Aorta (tissue), 5 donors: Measurements from ENCODE around the gene RETREG3. TPM values are rescaled to one million over a fixed set of nuclear protein-coding genes. Genes with fewer than 3 reads are reported as not detected.

Experiments
- ATAC-seq: fragments of 200-7000 bp; cut with Tn5 transposase; one replicate; pipeline ENCODE4 v1.9.1; 2022; ENCODE audit warnings: moderate library complexity; ENCODE audit not compliant: low FRiP score
- DNase-seq, 2 donors: peaks; one replicate each; pipeline ENCODE4 v3.0.0-alpha.2; 2020
- H3K27ac ChIP-seq, 2 donors: one replicate each; pipeline ENCODE4 v1.5.1; 2013; ENCODE audit warnings: low read length in 2 of 2, mild to moderate bottlenecking in 2 of 2, moderate library complexity in 2 of 2, control low read depth in 1 of 2, inconsistent platforms in 1 of 2, low read depth in 1 of 2
- H3K27me3 ChIP-seq, 2 donors: one replicate each; pipeline ENCODE4 v1.6.1; 2013; ENCODE audit warnings: control low read depth in 1 of 2, low read length in 1 of 2, mild to moderate bottlenecking in 1 of 2, moderate library complexity in 1 of 2; ENCODE audit not compliant: insufficient read depth in 2 of 2, control insufficient read depth in 1 of 2
- H3K36me3 ChIP-seq, 2 donors: one replicate each; pipeline ENCODE4 v1.6.1; 2013; ENCODE audit warnings: control low read depth in 1 of 2, low read length in 1 of 2, mild to moderate bottlenecking in 1 of 2; ENCODE audit not compliant: insufficient read depth in 2 of 2, control insufficient read depth in 1 of 2
- H3K4me1 ChIP-seq, 2 donors: one replicate each; pipeline ENCODE4 v1.6.1; 2013; ENCODE audit warnings: low read length in 2 of 2, control low read depth in 1 of 2, mild to moderate bottlenecking in 1 of 2, moderate library complexity in 1 of 2; ENCODE audit not compliant: insufficient read depth in 2 of 2, control insufficient read depth in 1 of 2
- H3K4me3 ChIP-seq, 2 donors: one replicate each; pipeline ENCODE4 v1.5.1; 2013; ENCODE audit warnings: low read length in 2 of 2, control low read depth in 1 of 2, mild to moderate bottlenecking in 1 of 2
- H3K9me3 ChIP-seq: one replicate; pipeline ENCODE4 v1.6.1; 2013; ENCODE audit warnings: mild to moderate bottlenecking, low read length; ENCODE audit not compliant: control insufficient read depth
- WGBS, 2 donors: extraction: QIAGEN DNeasy Blood & Tissue Kit; methylation state at CpG; one replicate each; pipeline ENCODE4 v1.1.7; 2013; 5-methylcytosine and 5-hydroxymethylcytosine counted together
- intact Hi-C, 2 donors: fragments of 100-400 bp; cut with DNase I; formaldehyde crosslinking; loops; one replicate each; pipeline versions ENCODE4 v1.14.2 to v1.15.0; 2022
- polyA plus RNA-seq, 2 donors: library from polyadenylated mRNA; stranded (reverse); fragments of 200-250 nt; gene quantifications; one replicate each; pipeline ENCODE4 v1.2.3, GENCODE V29; 2013
- total RNA-seq, 2 donors: library from RNA; stranded (reverse); fragmentation: NEBNext Ultra II Directional; extraction: Animal tissue kit (Norgen Biotek cat#: 25700); gene quantifications; one replicate each; pipeline ENCODE4 v1.2.1, GENCODE V29; 2021
- donor health status: healthy with polysubstance abuse.
- donor health status: Bipolar disorder and iron deficiency.
- donor health status: DM: no; HTN: no; CAD: no.
- donor health status: DM: no; HTN: no; CAD: no.
- donor health status: DM: yes; HTN: yes; CAD: no.

RETREG3 gene
- total and polyA plus RNA-seq, 4 donors = 11.5 to 54.1 (median 35.3) TPM

- intact Hi-C loops = loop anchor here (2.0 to 10.0 kb wide), 4 partner anchors 102 to 255 kb away; partner anchors contain the start of genes CCR10 (in 1 of the 2), CNTNAP1 (in 1 of the 2), PSME3 (in 1 of the 2) and RAMP2 (in 1 of the 2)
- DNase-seq = peak in 1 of 2 donors; percentile 2
- H3K4me1 ChIP-seq = no peaks in the 10 kb centered on the region
- H3K4me3 ChIP-seq = no peak overlapping the region
- H3K36me3 ChIP-seq = peaks cover 6 to 23% of the 10 kb centered on the region in 2 donors
- H3K27ac ChIP-seq = no peak overlapping the region
- no peaks in the 10 kb centered on the region for H3K9me3 ChIP-seq
- no peak for ATAC-seq
- 47 to 48% methylated on average over 2 of the region's 2 CpGs for WGBS, 2 donors
- no peaks in the 10 kb centered on the region for H3K27me3 ChIP-seq
These were observed 29.2 kb downstream of the RETREG3 start for GRCh38 chr17:42579794-42580551.

GRCh38 chr17:42578282-42578869 is 30.8 kb downstream of the RETREG3 start:
- Histone ChIP-seq H3K27me3 (no peaks in the 10 kb centered on the region), H3K27ac (peak overlapping the region in 1 of 2 donors; percentile 91)
- intact Hi-C loops = loop anchor here in 1 of 2 donors (2.0 to 10.0 kb wide), 2 partner anchors 184 to 256 kb away; partner anchors contain the start of gene PSME3

GRCh38 chr17:42577532-42578281 is 31.5 kb downstream of the RETREG3 start, which contains the start of gene PSMC3IP:
Gene PSMC3IP (minus strand): TSS chr17:42577729. CDS start chr17:42577686, 43 bp downstream.
- WGBS, 2 donors = 0 to 1% methylated on average over 52 of the region's 52 CpGs
- H3K4me1 ChIP-seq = no peaks in the 10 kb centered on the region
- no peaks in the 10 kb centered on the region for H3K9me3 ChIP-seq
- H3K36me3 ChIP-seq = peaks cover 0 to 23% of the 10 kb centered on the region in 2 donors
- peak; percentile 96 for ATAC-seq
- DNase-seq = peak; percentile 97 to 99
- intact Hi-C loops = loop anchor here in 1 of 2 donors (2.0 to 10.0 kb wide), 3 partner anchors 101 to 257 kb away; partner anchors contain the start of gene PSME3
- peak within 1 kb of the TSS in 1 of 2 donors; percentile 91 for H3K27ac ChIP-seq
- H3K27me3 ChIP-seq = no peaks in the 10 kb centered on the region
- peak within 1 kb of the TSS; percentile 39 to 93 for H3K4me3 ChIP-seq

More at GRCh38 chr17:42578282-42578869, 30.8 kb downstream of the RETREG3 start:
- Histone ChIP-seq H3K36me3 (peaks cover 4 to 23% of the 10 kb centered on the region in 2 donors), H3K4me1 (no peaks in the 10 kb centered on the region), H3K9me3 (no peaks in the 10 kb centered on the region), H3K4me3 (peak overlapping the region; percentile 39 to 93)
- ATAC-seq = peak; percentile 84
- WGBS, 2 donors = 0 to 1% methylated on average over 20 of the region's 20 CpGs
- DNase-seq = peak; percentile 75 to 92

- no peaks in the 10 kb centered on the region for H3K27me3 ChIP-seq
- H3K9me3 ChIP-seq = no peaks in the 10 kb centered on the region
- intact Hi-C loops = loop anchor here in 1 of 2 donors (2.0 to 10.0 kb wide), 2 partner anchors 102 to 258 kb away; partner anchors contain the start of gene PSME3
- H3K27ac ChIP-seq = peak overlapping the region in 1 of 2 donors; percentile 55
- 3 to 4% methylated on average over 18 of the region's 18 CpGs for WGBS, 2 donors
- no peaks in the 10 kb centered on the region for H3K4me1 ChIP-seq
- H3K36me3 ChIP-seq = peaks cover 0 to 19% of the 10 kb centered on the region in 2 donors
- ATAC-seq (no peak), DNase-seq (no peak)
- H3K4me3 ChIP-seq = peak overlapping the region in 1 of 2 donors; percentile 27
These were observed 32.0 kb downstream of the RETREG3 start for GRCh38 chr17:42577140-42577531.

GRCh38 chr17:42574463-42574862 is 34.7 kb downstream of the RETREG3 start:
- H3K27me3 ChIP-seq = no peaks in the 10 kb centered on the region
- no peaks in the 10 kb centered on the region for H3K9me3 ChIP-seq
- no peak overlapping the region for H3K27ac ChIP-seq
- peaks cover 0 to 13% of the 10 kb centered on the region in 2 donors for H3K36me3 ChIP-seq
- no peak overlapping the region for H3K4me3 ChIP-seq
- DNase-seq = no peak
- 78 to 86% methylated on average over 3 of the region's 3 CpGs for WGBS, 2 donors
- H3K4me1 ChIP-seq = no peaks in the 10 kb centered on the region
- intact Hi-C loops = loop anchor here in 1 of 2 donors (10.0 kb wide), 1 partner anchor 260 kb away; the partner anchor contains the start of gene PSME3
- no peak for ATAC-seq

- Histone ChIP-seq H3K27me3 (no peaks in the 10 kb centered on the region), H3K36me3 (peaks cover 0 to 13% of the 10 kb centered on the region in 2 donors), H3K4me1 (no peaks in the 10 kb centered on the region), H3K9me3 (no peaks in the 10 kb centered on the region), H3K4me3 (no peak overlapping the region), H3K27ac (no peak overlapping the region)
- peak in 1 of 2 donors; percentile 22 for DNase-seq
- no peak for ATAC-seq
- WGBS, 2 donors = 73 to 81% methylated on average over 4 of the region's 4 CpGs
- intact Hi-C loops = loop anchor here in 1 of 2 donors (10.0 kb wide), 1 partner anchor 262 kb away; the partner anchor contains the start of gene PSME3
These were observed 36.1 kb downstream of the RETREG3 start for GRCh38 chr17:42573095-42573494.

GRCh38 chr17:42571435-42572225 is 37.5 kb downstream of the RETREG3 start:
- Histone ChIP-seq H3K27me3 (no peaks in the 10 kb centered on the region), H3K27ac (no peak overlapping the region), H3K9me3 (no peaks in the 10 kb centered on the region), H3K36me3 (peaks cover 0 to 13% of the 10 kb centered on the region in 2 donors), H3K4me1 (no peaks in the 10 kb centered on the region), H3K4me3 (no peak overlapping the region)
- 64 to 66% methylated on average over 12 of the region's 12 CpGs for WGBS, 2 donors
- DNase-seq = peak in 1 of 2 donors; percentile 45
- no peak for ATAC-seq
- intact Hi-C loops = loop anchor here in 1 of 2 donors (10.0 kb wide), 1 partner anchor 263 kb away; the partner anchor contains the start of gene PSME3
